Gastroesophageal sphincter (tissue), 4 donors: Measurements from ENCODE around the gene MIPEP. TPM values are rescaled to one million over a fixed set of nuclear protein-coding genes. Genes with fewer than 3 reads are reported as not detected.

ENCODE experiments used
- ATAC-seq: fragments of 150-250 bp; one replicate; pipeline ENCODE4 v1.9.1; 2016; ENCODE audit warnings: mild to moderate bottlenecking, moderate library complexity
- H3K27ac ChIP-seq, 4 donors: fragments of 200-600 bp; sonication (generic) in 3 of 4; 1 replicate in 3 of 4; 2 replicates in 1 of 4; pipeline ENCODE4 v1.5.1; 2016 to 2019
- H3K27me3 ChIP-seq: fragments of 200-600 bp; sonication (generic); one replicate; pipeline ENCODE4 v1.5.1; 2019
- H3K36me3 ChIP-seq, 2 donors: fragments of 200-600 bp; sonication (generic); one replicate each; pipeline ENCODE4 v1.5.1; 2019; ENCODE audit warnings: control low read depth in 1 of 2
- H3K4me1 ChIP-seq, 3 donors: fragments of 200-600 bp; sonication (generic); 1 replicate in 2 of 3; 2 replicates in 1 of 3; pipeline ENCODE4 v1.5.1; 2016 to 2019; ENCODE audit warnings: control low read depth in 2 of 3
- H3K4me3 ChIP-seq, 2 donors: fragments of 200-600 bp; sonication (generic); one replicate each; pipeline ENCODE4 v1.5.1; 2019; ENCODE audit warnings: mild to moderate bottlenecking in 1 of 2, moderate library complexity in 1 of 2
- H3K9me3 ChIP-seq, 3 donors: fragments of 200-600 bp; sonication (generic); one replicate each; pipeline ENCODE4 v1.5.1; 2017 to 2019; ENCODE audit warnings: control low read depth in 2 of 3
- EP300 ChIP-seq: sonication (generic); formaldehyde crosslinking; IDR thresholded peaks from one replicate; pipeline ENCODE4 v1.6.1; 2017; ENCODE audit warnings: antibody characterized with exemption, mild to moderate bottlenecking
- POLR2A ChIP-seq, 2 donors: fragments of 450-650 bp; IDR thresholded peaks; one replicate each; pipeline ENCODE4 v1.6.1; 2017; ENCODE audit warnings: antibody characterized with exemption in 2 of 2, mild to moderate bottlenecking in 2 of 2, moderate library complexity in 1 of 2
- POLR2AphosphoS5 ChIP-seq: sonication (generic); formaldehyde crosslinking; IDR thresholded peaks from one replicate; pipeline ENCODE4 v1.6.1; 2017; ENCODE audit warnings: antibody characterized with exemption
- WGBS, 2 donors: methylation state at CpG; one replicate each; pipeline ENCODE4 v1.1.5; 2018; ENCODE audit warnings: low coverage in 1 of 2; 5-methylcytosine and 5-hydroxymethylcytosine counted together
- total RNA-seq, 4 donors: library from RNA; depleted of rRNA; stranded (reverse); fragments of >200 nt; gene quantifications; one replicate each; pipeline ENCODE4 v1.1.0, GENCODE V29; 2016
- TF ChIP-seq, protein P1 (sequence below), 4 experiments: fragments of 200-600 bp in 2 of 4; fragments of 450-650 bp in 2 of 4; sonication (generic) in 1 of 4; IDR thresholded peaks; one replicate each; pipeline ENCODE4 v1.5.1; 2017 to 2019; ENCODE audit warnings: antibody characterized with exemption in 4 of 4, mild to moderate bottlenecking in 2 of 4, moderate library complexity in 2 of 4

Gene MIPEP
- total RNA-seq, 4 donors from 2014 or later: 12.4 to 27.4 (median 20.3) TPM

DNA sequence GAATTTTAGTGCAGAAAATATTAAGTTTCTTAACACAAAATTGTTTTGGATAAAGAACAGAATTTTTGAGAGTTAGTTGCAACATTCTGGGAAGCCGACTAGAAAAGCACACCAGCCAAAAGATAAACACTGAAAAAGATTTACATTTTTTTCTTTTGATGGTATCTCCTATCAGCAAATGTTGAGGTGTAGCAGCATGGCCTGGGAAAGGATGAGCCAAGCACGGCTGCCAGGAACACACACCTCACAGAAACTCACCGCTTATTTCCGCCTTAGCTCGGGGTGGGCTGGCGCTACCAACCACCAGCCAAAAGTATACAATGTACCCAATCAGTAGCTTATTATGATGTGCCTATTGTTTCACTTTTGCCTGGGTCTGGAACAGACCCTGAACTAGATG is 134.7 kb downstream of the MIPEP start:
- Histone ChIP-seq H3K4me1 (peaks cover 0 to 41% (median 0%) of the 10 kb centered on the region in 3 donors), H3K9me3 (no peaks in the 10 kb centered on the region), H3K36me3 (peaks cover 0 to 14% of the 10 kb centered on the region in 2 donors), H3K4me3 (no peak overlapping the region), H3K27me3 (no peaks in the 10 kb centered on the region), H3K27ac (peak overlapping the region in 1 of 4 donors; percentile 8)
- no peak for ATAC-seq
- 38 to 73% methylated on average over 1 to 6 of the region's 6 CpGs for WGBS, 2 donors
- TF ChIP-seq POLR2A (IDR thresholded peaks at IDR 0.05) (no peak), EP300 (no peak), POLR2AphosphoS5 (no peak)
- TF ChIP-seq, protein P1, sequence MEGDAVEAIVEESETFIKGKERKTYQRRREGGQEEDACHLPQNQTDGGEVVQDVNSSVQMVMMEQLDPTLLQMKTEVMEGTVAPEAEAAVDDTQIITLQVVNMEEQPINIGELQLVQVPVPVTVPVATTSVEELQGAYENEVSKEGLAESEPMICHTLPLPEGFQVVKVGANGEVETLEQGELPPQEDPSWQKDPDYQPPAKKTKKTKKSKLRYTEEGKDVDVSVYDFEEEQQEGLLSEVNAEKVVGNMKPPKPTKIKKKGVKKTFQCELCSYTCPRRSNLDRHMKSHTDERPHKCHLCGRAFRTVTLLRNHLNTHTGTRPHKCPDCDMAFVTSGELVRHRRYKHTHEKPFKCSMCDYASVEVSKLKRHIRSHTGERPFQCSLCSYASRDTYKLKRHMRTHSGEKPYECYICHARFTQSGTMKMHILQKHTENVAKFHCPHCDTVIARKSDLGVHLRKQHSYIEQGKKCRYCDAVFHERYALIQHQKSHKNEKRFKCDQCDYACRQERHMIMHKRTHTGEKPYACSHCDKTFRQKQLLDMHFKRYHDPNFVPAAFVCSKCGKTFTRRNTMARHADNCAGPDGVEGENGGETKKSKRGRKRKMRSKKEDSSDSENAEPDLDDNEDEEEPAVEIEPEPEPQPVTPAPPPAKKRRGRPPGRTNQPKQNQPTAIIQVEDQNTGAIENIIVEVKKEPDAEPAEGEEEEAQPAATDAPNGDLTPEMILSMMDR (IDR thresholded peaks at IDR 0.05): no peak

- 17 to 20% methylated on average over 1 of the region's 1 CpG for whole genome bisulfite sequencing, 2 donors
- H3K27ac ChIP-seq: peak overlapping the region in 2 of 4 donors; percentile 4 to 28
- H3K36me3 ChIP-seq: peaks cover 0 to 12% of the 10 kb centered on the region in 2 donors
- TF ChIP-seq, protein P1 (IDR thresholded peaks at IDR 0.05): no peak
- no peak for TF ChIP-seq POLR2AphosphoS5
- no peak for TF ChIP-seq POLR2A (IDR thresholded peaks at IDR 0.05)
- no peak overlapping the region for H3K4me3 ChIP-seq
- ATAC-seq: no peak
- H3K27me3 ChIP-seq: no peaks in the 10 kb centered on the region
- H3K9me3 ChIP-seq: no peaks in the 10 kb centered on the region
- H3K4me1 ChIP-seq: peaks cover 0 to 32% (median 0%) of the 10 kb centered on the region in 3 donors
Observed at GRCh38 chr13:23753458-23753857, 135.7 kb downstream of the MIPEP start.

GRCh38 chr13:23752111-23753001 is 136.8 kb downstream of the MIPEP start:
- no peaks in the 10 kb centered on the region for H3K9me3 ChIP-seq
- no peak for TF ChIP-seq POLR2AphosphoS5
- TF ChIP-seq POLR2A (IDR thresholded peaks at IDR 0.05): no peak
- no peak for TF ChIP-seq EP300
- TF ChIP-seq, protein P1 (IDR thresholded peaks at IDR 0.05): no peak
- peaks cover 0 to 12% of the 10 kb centered on the region in 2 donors for H3K36me3 ChIP-seq
- ATAC-seq: no peak
- H3K4me3 ChIP-seq: no peak overlapping the region
- H3K27ac ChIP-seq: no peak overlapping the region
- H3K27me3 ChIP-seq: no peaks in the 10 kb centered on the region
- H3K4me1 ChIP-seq: peaks cover 0 to 26% (median 0%) of the 10 kb centered on the region in 3 donors
- WGBS, 2 donors: 50 to 86% methylated on average over 1 of the region's 1 CpG

DNA sequence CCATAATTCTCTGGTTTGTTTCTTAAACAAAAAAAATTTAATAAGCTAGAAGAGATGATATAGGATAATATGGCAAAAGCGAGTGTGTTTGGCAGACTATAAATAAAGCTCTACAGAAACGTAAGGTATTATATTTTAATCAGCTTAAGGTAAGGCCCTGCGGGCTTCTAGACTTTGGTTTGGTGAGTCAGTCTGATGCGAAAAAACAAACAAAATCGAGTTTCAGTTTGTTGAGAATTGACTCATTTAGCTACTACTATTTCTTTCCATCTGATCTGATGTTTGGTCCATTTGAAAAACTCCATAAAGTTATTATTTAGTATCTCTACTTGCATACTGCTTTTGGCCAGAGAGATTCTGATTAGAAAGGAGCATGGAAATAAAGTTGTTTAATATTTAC is 138.0 kb downstream of the MIPEP start:
- no peak for ATAC-seq
- H3K36me3 ChIP-seq: peaks cover 0 to 12% of the 10 kb centered on the region in 2 donors
- H3K27me3 ChIP-seq: no peaks in the 10 kb centered on the region
- H3K4me3 ChIP-seq: no peak overlapping the region
- no peaks in the 10 kb centered on the region for H3K9me3 ChIP-seq
- H3K27ac ChIP-seq: no peak overlapping the region
- WGBS, 2 donors: 88 to 91% methylated on average over 5 of the region's 5 CpGs
- TF ChIP-seq, protein P1 (IDR thresholded peaks at IDR 0.05): no peak
- TF ChIP-seq POLR2A (IDR thresholded peaks at IDR 0.05) (no peak), POLR2AphosphoS5 (no peak)
- peaks cover 0 to 26% (median 0%) of the 10 kb centered on the region in 3 donors for H3K4me1 ChIP-seq
